Measurements from ENCODE around the gene COL21A1. TPM values are rescaled to one million over a fixed set of nuclear protein-coding genes. Genes with fewer than 3 reads are reported as not detected.

The COL21A1 gene
- total and polyA plus RNA-seq, 2 donors, result 16.8 to 151 TPM

GRCh38 chr6:56238352-56238751 lies 9.0 kb downstream of the COL21A1 start:
- Histone ChIP-seq H3K4me1 (ENCODE audit: insufficient read depth) (no peaks in the 10 kb centered on the region), H3K36me3 (ENCODE audit: insufficient read depth) (no peaks in the 10 kb centered on the region), H3K27ac (ENCODE audit: low read depth) (no peak overlapping the region), H3K4me3 (ENCODE audit: low read depth, low read length) (no peak overlapping the region)
- WGBS, result 82% methylated on average over 2 of the region's 2 CpGs
- DNase-seq (ENCODE audit: extremely low spot score), result no peak

GRCh38 chr6:56235245-56235644 lies 12.1 kb downstream of the COL21A1 start:
- Histone ChIP-seq H3K4me1 (ENCODE audit: insufficient read depth) (no peaks in the 10 kb centered on the region), H3K4me3 (ENCODE audit: low read depth, low read length) (no peak overlapping the region), H3K27ac (ENCODE audit: low read depth) (no peak overlapping the region), H3K36me3 (ENCODE audit: insufficient read depth) (no peaks in the 10 kb centered on the region)
- 24% methylated on average over 1 of the region's 1 CpG for WGBS
- no peak for DNase-seq (ENCODE audit: extremely low spot score)

- Histone ChIP-seq H3K27ac (ENCODE audit: low read depth) (no peak overlapping the region), H3K4me3 (ENCODE audit: low read depth, low read length) (no peak overlapping the region)
- no peak for DNase-seq (ENCODE audit: extremely low spot score)
These were observed 14.9 kb downstream of the COL21A1 start for GRCh38 chr6:56232436-56232835.

GRCh38 chr6:56231827-56232226 lies 15.6 kb downstream of the COL21A1 start:
- no peaks in the 10 kb centered on the region for H3K36me3 ChIP-seq (ENCODE audit: insufficient read depth)
- DNase-seq (ENCODE audit: extremely low spot score), result no peak
- no peaks in the 10 kb centered on the region for H3K4me1 ChIP-seq (ENCODE audit: insufficient read depth)
- no peak overlapping the region for H3K27ac ChIP-seq (ENCODE audit: low read depth)
- no peak overlapping the region for H3K4me3 ChIP-seq (ENCODE audit: low read depth, low read length)

More at GRCh38 chr6:56232436-56232835, 14.9 kb downstream of the COL21A1 start:
- 18% methylated on average over 2 of the region's 2 CpGs for WGBS
- Histone ChIP-seq H3K36me3 (ENCODE audit: insufficient read depth) (no peaks in the 10 kb centered on the region), H3K4me1 (ENCODE audit: insufficient read depth) (no peaks in the 10 kb centered on the region)

- Histone ChIP-seq H3K36me3 (ENCODE audit: insufficient read depth) (no peaks in the 10 kb centered on the region), H3K4me3 (ENCODE audit: low read depth, low read length) (no peak overlapping the region), H3K4me1 (ENCODE audit: insufficient read depth) (no peaks in the 10 kb centered on the region), H3K27ac (ENCODE audit: low read depth) (no peak overlapping the region)
- WGBS, result 41% methylated on average over 4 of the region's 4 CpGs
- DNase-seq (ENCODE audit: extremely low spot score), result no peak
These were observed 16.3 kb downstream of the COL21A1 start for GRCh38 chr6:56230976-56231566.

- WGBS, result 42% methylated on average over 2 of the region's 2 CpGs
- no peaks in the 10 kb centered on the region for H3K4me1 ChIP-seq (ENCODE audit: insufficient read depth)
- H3K4me3 ChIP-seq (ENCODE audit: low read depth, low read length), result no peak overlapping the region
- no peak for DNase-seq (ENCODE audit: extremely low spot score)
- no peak overlapping the region for H3K27ac ChIP-seq (ENCODE audit: low read depth)
- H3K36me3 ChIP-seq (ENCODE audit: insufficient read depth), result no peaks in the 10 kb centered on the region
These were observed 20.1 kb downstream of the COL21A1 start for GRCh38 chr6:56227071-56227879.

GRCh38 chr6:56223995-56224394 lies 23.4 kb downstream of the COL21A1 start:
- DNase-seq (ENCODE audit: extremely low spot score), result no peak
- WGBS, result 26% methylated on average over 1 of the region's 1 CpG

GRCh38 chr6:56222499-56222898 lies 24.9 kb downstream of the COL21A1 start:
- no peak overlapping the region for H3K4me3 ChIP-seq (ENCODE audit: low read depth, low read length)
- no peaks in the 10 kb centered on the region for H3K36me3 ChIP-seq (ENCODE audit: insufficient read depth)
- no peaks in the 10 kb centered on the region for H3K4me1 ChIP-seq (ENCODE audit: insufficient read depth)
- no peak overlapping the region for H3K27ac ChIP-seq (ENCODE audit: low read depth)
- no peak for DNase-seq (ENCODE audit: extremely low spot score)

More at GRCh38 chr6:56223995-56224394, 23.4 kb downstream of the COL21A1 start:
- H3K4me1 ChIP-seq (ENCODE audit: insufficient read depth), result no peaks in the 10 kb centered on the region
- H3K36me3 ChIP-seq (ENCODE audit: insufficient read depth), result no peaks in the 10 kb centered on the region
- H3K27ac ChIP-seq (ENCODE audit: low read depth), result no peak overlapping the region
- H3K4me3 ChIP-seq (ENCODE audit: low read depth, low read length), result no peak overlapping the region

GRCh38 chr6:56220078-56220477 lies 27.3 kb downstream of the COL21A1 start:
- Histone ChIP-seq H3K4me3 (ENCODE audit: low read depth, low read length) (no peak overlapping the region), H3K4me1 (ENCODE audit: insufficient read depth) (no peaks in the 10 kb centered on the region), H3K27ac (ENCODE audit: low read depth) (no peak overlapping the region), H3K36me3 (ENCODE audit: insufficient read depth) (no peaks in the 10 kb centered on the region)
- no peak for DNase-seq (ENCODE audit: extremely low spot score)

- 87% methylated on average over 3 of the region's 3 CpGs for WGBS
- DNase-seq (ENCODE audit: extremely low spot score), result no peak
- no peaks in the 10 kb centered on the region for H3K36me3 ChIP-seq (ENCODE audit: insufficient read depth)
- no peaks in the 10 kb centered on the region for H3K4me1 ChIP-seq (ENCODE audit: insufficient read depth)
- no peak overlapping the region for H3K4me3 ChIP-seq (ENCODE audit: low read depth, low read length)
- no peak overlapping the region for H3K27ac ChIP-seq (ENCODE audit: low read depth)
These were observed 32.7 kb downstream of the COL21A1 start for GRCh38 chr6:56214703-56215101.

- no peaks in the 10 kb centered on the region for H3K4me1 ChIP-seq (ENCODE audit: insufficient read depth)
- no peak for DNase-seq (ENCODE audit: extremely low spot score)
- no peak overlapping the region for H3K27ac ChIP-seq (ENCODE audit: low read depth)
- H3K4me3 ChIP-seq (ENCODE audit: low read depth, low read length), result no peak overlapping the region
- H3K36me3 ChIP-seq (ENCODE audit: insufficient read depth), result no peaks in the 10 kb centered on the region
These were observed 33.2 kb downstream of the COL21A1 start for GRCh38 chr6:56214041-56214702.

- 48% methylated on average over 2 of the region's 2 CpGs for WGBS
- Histone ChIP-seq H3K36me3 (ENCODE audit: insufficient read depth) (no peaks in the 10 kb centered on the region), H3K27ac (ENCODE audit: low read depth) (no peak overlapping the region)
These were observed 35.7 kb downstream of the COL21A1 start for GRCh38 chr6:56211724-56212123.

GRCh38 chr6:56204134-56204533 lies 43.2 kb downstream of the COL21A1 start:
- WGBS, result 95% methylated on average over 4 of the region's 4 CpGs
- no peak for DNase-seq (ENCODE audit: extremely low spot score)
- no peak overlapping the region for H3K27ac ChIP-seq (ENCODE audit: low read depth)
- no peaks in the 10 kb centered on the region for H3K36me3 ChIP-seq (ENCODE audit: insufficient read depth)
- no peak overlapping the region for H3K4me3 ChIP-seq (ENCODE audit: low read depth, low read length)
- H3K4me1 ChIP-seq (ENCODE audit: insufficient read depth), result no peaks in the 10 kb centered on the region

More at GRCh38 chr6:56211724-56212123, 35.7 kb downstream of the COL21A1 start:
- Histone ChIP-seq H3K4me1 (ENCODE audit: insufficient read depth) (no peaks in the 10 kb centered on the region), H3K4me3 (ENCODE audit: low read depth, low read length) (no peak overlapping the region)
- DNase-seq (ENCODE audit: extremely low spot score), result no peak

GRCh38 chr6:56199956-56200355 lies 47.4 kb downstream of the COL21A1 start:
- Histone ChIP-seq H3K36me3 (ENCODE audit: insufficient read depth) (no peaks in the 10 kb centered on the region), H3K27ac (ENCODE audit: low read depth) (no peak overlapping the region)

More at GRCh38 chr6:56199956-56200355, 47.4 kb downstream of the COL21A1 start:
- Histone ChIP-seq H3K4me1 (ENCODE audit: insufficient read depth) (no peaks in the 10 kb centered on the region), H3K4me3 (ENCODE audit: low read depth, low read length) (no peak overlapping the region)
- DNase-seq (ENCODE audit: extremely low spot score), result no peak
- 95% methylated on average over 3 of the region's 3 CpGs for WGBS
